Measurements from ENCODE around the gene ERP44.

ERP44 gene

GRCh38 chr9:99953861-99954507, 144.8 kb downstream of the ERP44 start:
- POLR2A ChIA-PET = no interaction called here
- CTCF ChIA-PET = no interaction called here
- DNase-seq (ENCODE audit: extremely low spot score) = no peak

GRCh38 chr9:99948896-99949295, 149.9 kb downstream of the ERP44 start:
- ChIA-PET CTCF (interaction anchor here (0.6 kb wide), 2 partner anchors 124 to 129 kb away, joined by 3 to 4 read pairs; no protein-coding TSS in a partner anchor), POLR2A (no interaction called here)
- DNase-seq (ENCODE audit: extremely low spot score) = no peak
- TF ChIP-seq SUZ12 (IDR thresholded peaks at IDR 0.05) (no peak), FOXA1 (IDR thresholded peaks at IDR 0.05) (no peak), L3MBTL2 (conservative IDR thresholded peaks at IDR 0.05) (no peak), LEF1 (IDR thresholded peaks at IDR 0.05; ENCODE audit: borderline replicate concordance) (no peak), HDGF (IDR thresholded peaks at IDR 0.05; ENCODE audit: borderline replicate concordance) (no peak), BHLHE40 (IDR thresholded peaks at IDR 0.05; ENCODE audit: borderline replicate concordance) (no peak), NFRKB (IDR thresholded peaks at IDR 0.05) (no peak), SP1 (IDR thresholded peaks at IDR 0.05) (no peak), ZNF384 (IDR thresholded peaks at IDR 0.05) (no peak), ARNT (IDR thresholded peaks at IDR 0.05) (no peak), FOXM1 (IDR thresholded peaks at IDR 0.05; ENCODE audit: borderline replicate concordance) (no peak), PKNOX1 (IDR thresholded peaks at IDR 0.05) (no peak), FOXK2 (IDR thresholded peaks at IDR 0.05) (no peak), ELF4 (IDR thresholded peaks at IDR 0.05) (no peak), TARDBP (IDR thresholded peaks at IDR 0.05) (no peak), CTBP1 (IDR thresholded peaks at IDR 0.05; ENCODE audit: borderline replicate concordance) (no peak)

More at GRCh38 chr9:99953861-99954507, 144.8 kb downstream of the ERP44 start:
- TF ChIP-seq FOXA1 (IDR thresholded peaks at IDR 0.05) (no peak), HDGF (IDR thresholded peaks at IDR 0.05; ENCODE audit: borderline replicate concordance) (no peak), ARNT (IDR thresholded peaks at IDR 0.05) (no peak), ELF4 (IDR thresholded peaks at IDR 0.05) (no peak), SP1 (IDR thresholded peaks at IDR 0.05) (no peak), TARDBP (IDR thresholded peaks at IDR 0.05) (no peak), FOXM1 (IDR thresholded peaks at IDR 0.05; ENCODE audit: borderline replicate concordance) (no peak)

GRCh38 chr9:99948482-99948881, 150.3 kb downstream of the ERP44 start:
- ChIA-PET CTCF (interaction anchor here (0.6 to 1.3 kb wide), 4 partner anchors 11 to 128 kb away, joined by 3 to 5 read pairs (median 4); no protein-coding TSS in a partner anchor), POLR2A (no interaction called here)

GRCh38 chr9:99947395-99947794, 151.4 kb downstream of the ERP44 start:
- POLR2A ChIA-PET = no interaction called here
- CTCF ChIA-PET = interaction anchor here (0.6 to 1.3 kb wide), 6 partner anchors 8 to 784 kb away, joined by 4 to 5 read pairs (median 4); no protein-coding TSS in a partner anchor

More at GRCh38 chr9:99948482-99948881, 150.3 kb downstream of the ERP44 start:
- no peak for DNase-seq (ENCODE audit: extremely low spot score)
- TF ChIP-seq ARNT (IDR thresholded peaks at IDR 0.05) = no peak
- TF ChIP-seq LEF1 (IDR thresholded peaks at IDR 0.05; ENCODE audit: borderline replicate concordance) = peak; percentile 58; the same call in 1 of the 2 replicates
- TF ChIP-seq FOXA1 (IDR thresholded peaks at IDR 0.05) = no peak
- no peak for TF ChIP-seq L3MBTL2 (conservative IDR thresholded peaks at IDR 0.05)
- TF ChIP-seq ZNF384 (IDR thresholded peaks at IDR 0.05) = no peak
- peak; percentile 70 for TF ChIP-seq PKNOX1 (IDR thresholded peaks at IDR 0.05)
- TF ChIP-seq CTBP1 (IDR thresholded peaks at IDR 0.05; ENCODE audit: borderline replicate concordance) = peak; percentile 27; the same call in 1 of the 2 replicates

GRCh38 chr9:99936947-99937587, 161.7 kb downstream of the ERP44 start:
- ChIA-PET CTCF (interaction anchor here (0.9 kb wide), 1 partner anchor 11 kb away, joined by 4 read pairs; no protein-coding TSS in a partner anchor), POLR2A (no interaction called here)
- TF ChIP-seq FOXK2 (IDR thresholded peaks at IDR 0.05) (no peak), CTBP1 (IDR thresholded peaks at IDR 0.05; ENCODE audit: borderline replicate concordance) (no peak), L3MBTL2 (conservative IDR thresholded peaks at IDR 0.05) (no peak), ELF4 (IDR thresholded peaks at IDR 0.05) (no peak), NFRKB (IDR thresholded peaks at IDR 0.05) (no peak), ARNT (IDR thresholded peaks at IDR 0.05) (no peak), SUZ12 (IDR thresholded peaks at IDR 0.05) (no peak), LEF1 (IDR thresholded peaks at IDR 0.05; ENCODE audit: borderline replicate concordance) (no peak), TARDBP (IDR thresholded peaks at IDR 0.05) (no peak), HDGF (IDR thresholded peaks at IDR 0.05; ENCODE audit: borderline replicate concordance) (no peak)
- DNase-seq (ENCODE audit: extremely low spot score) = no peak

More at GRCh38 chr9:99947395-99947794, 151.4 kb downstream of the ERP44 start:
- no peak for TF ChIP-seq TARDBP (IDR thresholded peaks at IDR 0.05)
- TF ChIP-seq BHLHE40 (IDR thresholded peaks at IDR 0.05; ENCODE audit: borderline replicate concordance) = no peak
- no peak for TF ChIP-seq CTBP1 (IDR thresholded peaks at IDR 0.05; ENCODE audit: borderline replicate concordance)
- no peak for TF ChIP-seq SUZ12 (IDR thresholded peaks at IDR 0.05)
- TF ChIP-seq FOXM1 (IDR thresholded peaks at IDR 0.05; ENCODE audit: borderline replicate concordance) = no peak
- no peak for TF ChIP-seq ZNF384 (IDR thresholded peaks at IDR 0.05)
- TF ChIP-seq FOXA1 (IDR thresholded peaks at IDR 0.05) = no peak
- TF ChIP-seq ELF4 (IDR thresholded peaks at IDR 0.05) = no peak
- TF ChIP-seq FOXK2 (IDR thresholded peaks at IDR 0.05) = no peak
- no peak for TF ChIP-seq L3MBTL2 (conservative IDR thresholded peaks at IDR 0.05)
- no peak for TF ChIP-seq LEF1 (IDR thresholded peaks at IDR 0.05; ENCODE audit: borderline replicate concordance)
- no peak for TF ChIP-seq SP1 (IDR thresholded peaks at IDR 0.05)
- no peak for TF ChIP-seq ARNT (IDR thresholded peaks at IDR 0.05)
- TF ChIP-seq HDGF (IDR thresholded peaks at IDR 0.05; ENCODE audit: borderline replicate concordance) = no peak
- no peak for TF ChIP-seq NFRKB (IDR thresholded peaks at IDR 0.05)
- no peak for TF ChIP-seq PKNOX1 (IDR thresholded peaks at IDR 0.05)
- peak; percentile 21 for DNase-seq (ENCODE audit: extremely low spot score)

Data from HEK293T (cell line).